Hindlimb muscle (tissue), 1 donor: ENCODE measurements around the gene TBC1D30. TPM values are rescaled to one million over a fixed set of nuclear protein-coding genes. Genes with fewer than 3 reads are reported as not detected.
A peak's percentile ranks its signal among the peaks of the same experiment; 100 is the strongest.
"Not testable (repeated sequence)": the region's sequence is repeated elsewhere in the genome, so short reads cannot be mapped to it uniquely, and the experiment has no call there.

ENCODE experiments used
- DNase-seq: peaks from one replicate; pipeline ENCODE4 v3.0.0-alpha.2; 2013
- polyA plus RNA-seq: library from polyadenylated mRNA; unstranded; fragments of 120-200 nt; gene quantifications from one replicate; pipeline ENCODE4 v1.2.1, GENCODE V29; 2013; ENCODE audit not compliant: insufficient read length

The TBC1D30 gene
- polyA plus RNA-seq, 1 donor = 2.3 TPM

- DNase-seq = no peak
These were observed 18.3 kb upstream of the TBC1D30 start for GRCh38 chr12:64806173-64806572.

- no peak for DNase-seq
These were observed 17.6 kb upstream of the TBC1D30 start for GRCh38 chr12:64806593-64807460.

GRCh38 chr12:64808110-64808509 lies 16.3 kb upstream of the TBC1D30 start:
- no peak for DNase-seq

GRCh38 chr12:64810831-64811230 lies 13.6 kb upstream of the TBC1D30 start:
- DNase-seq = no peak

- no peak for DNase-seq
These were observed 10.7 kb upstream of the TBC1D30 start for GRCh38 chr12:64813723-64814122.

GRCh38 chr12:64814432-64814831 lies 10.0 kb upstream of the TBC1D30 start:
- no peak for DNase-seq

GRCh38 chr12:64819816-64820402 lies 4.5 kb upstream of the TBC1D30 start:
- no peak for DNase-seq

- DNase-seq = no peak
These were observed 3.9 kb upstream of the TBC1D30 start for GRCh38 chr12:64820593-64820992.

- no peak for DNase-seq
These were observed 3.3 kb upstream of the TBC1D30 start for GRCh38 chr12:64821116-64821630.

GRCh38 chr12:64824130-64824499 lies 332 bp upstream of the TBC1D30 start:
- no peak for DNase-seq

- DNase-seq = no peak
These were observed 935 bp downstream of the TBC1D30 start for GRCh38 chr12:64825143-64826021.

- peak; percentile 66 for DNase-seq
These were observed 1.8 kb downstream of the TBC1D30 start for GRCh38 chr12:64826234-64826633.

GRCh38 chr12:64828713-64829112 lies 4.3 kb downstream of the TBC1D30 start:
- no peak for DNase-seq

GRCh38 chr12:64833928-64834327 lies 9.5 kb downstream of the TBC1D30 start:
- DNase-seq = no peak

GRCh38 chr12:64835901-64836300 lies 11.5 kb downstream of the TBC1D30 start:
- no peak for DNase-seq

GRCh38 chr12:64836856-64837255 lies 12.4 kb downstream of the TBC1D30 start:
- no peak for DNase-seq

GRCh38 chr12:64837427-64837826 lies 13.0 kb downstream of the TBC1D30 start:
- DNase-seq = no peak

GRCh38 chr12:64840119-64840518 lies 15.7 kb downstream of the TBC1D30 start:
- no peak for DNase-seq

- no peak for DNase-seq
These were observed 16.7 kb downstream of the TBC1D30 start for GRCh38 chr12:64840949-64841717.

GRCh38 chr12:64848409-64848808 lies 24.0 kb downstream of the TBC1D30 start:
- DNase-seq = not testable (repeated sequence)

GRCh38 chr12:64858882-64859605 lies 34.6 kb downstream of the TBC1D30 start:
- DNase-seq = no peak
